Suppressor macrophage treated with lipopolysaccharide for 1 hour (primary cell): ENCODE measurements around the gene AUTS2.

Source experiments
- DNase-seq, 3 donors: peaks; one replicate each; pipeline ENCODE4 v3.0.0-alpha.2; 2020 to 2022

The AUTS2 gene

GRCh38 chr7:70006261-70006920 is 408.1 kb downstream of the AUTS2 start:
- DNase-seq, result no peak

GRCh38 chr7:70008466-70008865 is 410.2 kb downstream of the AUTS2 start:
- peak; percentile 33 to 38 (median 37) for DNase-seq

GRCh38 chr7:70014472-70015177 is 416.4 kb downstream of the AUTS2 start:
- DNase-seq, result no peak

- no peak for DNase-seq
Observed at GRCh38 chr7:70015353-70015752, 417.1 kb downstream of the AUTS2 start.

- peak; percentile 11 to 28 (median 24) for DNase-seq
Observed at GRCh38 chr7:70016044-70016770, 417.9 kb downstream of the AUTS2 start.

GRCh38 chr7:70017357-70017756 is 419.1 kb downstream of the AUTS2 start:
- DNase-seq, result no peak

- DNase-seq, result no peak
Observed at GRCh38 chr7:70018700-70019099, 420.4 kb downstream of the AUTS2 start.

- DNase-seq, result no peak
Observed at GRCh38 chr7:70027867-70028266, 429.6 kb downstream of the AUTS2 start.

GRCh38 chr7:70028620-70029019 is 430.3 kb downstream of the AUTS2 start:
- DNase-seq, result no peak

GRCh38 chr7:70029993-70030392 is 431.7 kb downstream of the AUTS2 start:
- DNase-seq, result no peak

- DNase-seq, result no peak
Observed at GRCh38 chr7:70030745-70031144, 432.5 kb downstream of the AUTS2 start.

- DNase-seq, result no peak
Observed at GRCh38 chr7:70031245-70031644, 433.0 kb downstream of the AUTS2 start.

GRCh38 chr7:70032649-70033048 is 434.4 kb downstream of the AUTS2 start:
- DNase-seq, result no peak

GRCh38 chr7:70033226-70033625 is 435.0 kb downstream of the AUTS2 start:
- peak; percentile 26 to 45 (median 35) for DNase-seq

GRCh38 chr7:70034999-70035398 is 436.7 kb downstream of the AUTS2 start:
- no peak for DNase-seq

- DNase-seq, result no peak
Observed at GRCh38 chr7:70035519-70035918, 437.2 kb downstream of the AUTS2 start.

GRCh38 chr7:70035955-70036354 is 437.7 kb downstream of the AUTS2 start:
- DNase-seq, result no peak

- DNase-seq, result no peak
Observed at GRCh38 chr7:70036695-70037094, 438.4 kb downstream of the AUTS2 start.

- no peak for DNase-seq
Observed at GRCh38 chr7:70037171-70037933, 439.1 kb downstream of the AUTS2 start.

- DNase-seq, result no peak
Observed at GRCh38 chr7:70040051-70040450, 441.8 kb downstream of the AUTS2 start.

- peak; percentile 34 to 50 (median 44) for DNase-seq
Observed at GRCh38 chr7:70040970-70041766, 442.9 kb downstream of the AUTS2 start.

- DNase-seq, result no peak
Observed at GRCh38 chr7:70042533-70042932, 444.3 kb downstream of the AUTS2 start.
